Peyer's patch (tissue), 4 donors: ENCODE results near the gene FPR3.

Source experiments
- CTCF ChIP-seq, 6 experiments: fragments of 450-650 bp in 4 of 6; fragments of 200-600 bp in 2 of 6; sonication (generic) in 1 of 6; IDR thresholded peaks; one replicate each; pipeline ENCODE4 v1.5.1; 2017 to 2019; ENCODE audit warnings: antibody characterized with exemption in 6 of 6, mild to moderate bottlenecking in 3 of 6, moderate library complexity in 1 of 6
- POLR2A ChIP-seq, 2 donors: fragments of 450-650 bp; IDR thresholded peaks; one replicate each; pipeline ENCODE4 v1.5.1; 2017; ENCODE audit warnings: antibody characterized with exemption in 2 of 2, mild to moderate bottlenecking in 2 of 2, moderate library complexity in 2 of 2

GRCh38 chr19:51821456-51821855, 26.5 kb downstream of the FPR3 start:
- TF ChIP-seq CTCF (IDR thresholded peaks at IDR 0.05), result no peak
- TF ChIP-seq POLR2A (IDR thresholded peaks at IDR 0.05), result no peak
